Neural progenitor cell (in vitro differentiated cells): ENCODE results near the gene C1orf185.

Source experiments
- CTCF ChIP-seq: fragments of 200-600 bp; sonication (generic); IDR thresholded peaks from 2 replicates; pipeline ENCODE4 v1.5.1; 2017; ENCODE audit warnings: antibody characterized with exemption, mild to moderate bottlenecking
- EZH2 ChIP-seq: fragments of 200-600 bp; sonication (generic); IDR thresholded peaks from 2 replicates; pipeline ENCODE4 v1.6.1; 2017; ENCODE audit warnings: antibody characterized with exemption, mild to moderate bottlenecking, moderate library complexity

- no peak for TF ChIP-seq CTCF
- TF ChIP-seq EZH2: no peak
Observed at GRCh38 chr1:51154776-51155175, 52.7 kb downstream of the C1orf185 start.
